ENCODE measurements around the gene HLA-DMA. TPM values are rescaled to one million over a fixed set of nuclear protein-coding genes. Genes with fewer than 3 reads are reported as not detected.

Gene HLA-DMA
- total and polyA plus RNA-seq, 2 of the 13 experiments (the other 11 are each of a cell fraction or from before 2014, with no cell fraction given) = 0.70 to 0.71 TPM

DNA sequence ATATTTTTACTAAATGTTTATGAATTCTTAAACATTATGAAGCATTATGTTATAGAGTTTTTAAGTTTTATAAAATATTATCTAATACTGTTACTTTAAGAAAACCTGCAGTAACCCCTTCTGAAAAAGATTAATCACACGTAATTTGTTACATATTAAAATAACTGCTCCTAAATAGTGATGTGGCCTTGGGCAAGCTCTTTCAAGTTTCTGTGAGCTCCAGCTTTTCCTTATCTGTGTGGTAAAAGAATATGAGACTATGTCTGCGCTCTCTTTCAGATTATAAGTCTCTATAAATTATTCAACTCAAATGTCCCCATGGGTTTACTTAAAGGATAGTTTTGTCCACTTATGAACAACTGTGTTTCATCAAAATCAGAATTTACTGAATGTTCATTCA is 44.0 kb downstream of the HLA-DMA start:
- WGBS (ENCODE audit: low lambda C conversion rate) = 13% methylated on average over 2 of the region's 2 CpGs
- Histone ChIP-seq H3K9ac (ENCODE audit: insufficient read depth, low read depth, low read length) (no peak overlapping the region), H3K79me2 (ENCODE audit: insufficient read depth, low read length) (no peaks in the 10 kb centered on the region), H2AFZ (ENCODE audit: low read length) (no peak overlapping the region), H3K9me3 (ENCODE audit: low read length) (no peaks in the 10 kb centered on the region), H3K4me2 (ENCODE audit: low read depth, low read length) (no peak overlapping the region), H3K4me1 (ENCODE audit: insufficient read depth, low read length) (no peaks in the 10 kb centered on the region), H3K27ac (ENCODE audit: extremely low read length, insufficient read depth, low read length) (no peak overlapping the region), H3K4me3 (replicated peaks in 1 of 3; ENCODE audit: insufficient read depth in 1 of 3, low read depth in 2 of 3, low read length in 3 of 3) (no peak overlapping the region), H3K36me3 (replicated peaks in 1 of 2; ENCODE audit: control insufficient read depth in 1 of 2, insufficient read depth in 2 of 2, low read length in 2 of 2) (no peaks in the 10 kb centered on the region), H3K27me3 (ENCODE audit: control insufficient read depth in 1 of 2, insufficient read depth in 2 of 2, low read length in 2 of 2) (peaks cover 0 to 18% of the 10 kb centered on the region in 2 experiments; a peak in 2 of 5 replicates), H4K20me1 (ENCODE audit: insufficient read depth, low read length) (no peaks in the 10 kb centered on the region)
- FAIRE-seq = no peak
- intact Hi-C loops (cut with micrococcal nuclease; ENCODE audit: unreplicated experiment) (no loop called here), in situ Hi-C loops (cut with HindIII; ENCODE audit: extremely low pct_ligation_motif_present, low pct_unique_long_range_greater_than_20kb) (no loop called here)
- CTCF ChIA-PET (ENCODE audit: low intra/inter-chr PET ratio, low total read pairs) = no interaction called here
- BruUV-seq (replicated peaks) = no TSS peak
- no peak for DNase-seq (ENCODE audit: low spot score)
- POLR2A ChIA-PET = no interaction called here
- ATAC-seq = no peak
- TF ChIP-seq ZNF337 (CRISPR knock-in tag; IDR thresholded peaks at IDR 0.05; ENCODE audit: borderline replicate concordance, low read depth) (no peak), DPF2 (CRISPR knock-in tag; IDR thresholded peaks at IDR 0.05; ENCODE audit: borderline replicate concordance, low read depth) (no peak), CREB1 (IDR thresholded peaks at IDR 0.05) (no peak), CREB1 (CRISPR knock-in tag; IDR thresholded peaks at IDR 0.05) (no peak), U2AF1 (optimal IDR thresholded peaks at IDR 0.05; ENCODE audit: low read depth, low read length) (no peak), ZNF652 (CRISPR knock-in tag; IDR thresholded peaks at IDR 0.05; ENCODE audit: borderline replicate concordance, low read depth) (no peak), JUN (CRISPR knock-in tag; IDR thresholded peaks at IDR 0.05) (no peak), FOSL1 (CRISPR knock-in tag; IDR thresholded peaks at IDR 0.05; ENCODE audit: borderline replicate concordance) (no peak), ZSCAN21 (CRISPR knock-in tag; IDR thresholded peaks at IDR 0.05; ENCODE audit: borderline replicate concordance) (no peak), KLF9 (CRISPR knock-in tag; IDR thresholded peaks at IDR 0.05; ENCODE audit: low read depth) (no peak), FIP1L1 (IDR thresholded peaks at IDR 0.05; ENCODE audit: borderline replicate concordance, insufficient read depth, low read depth, low read length) (no peak), IKZF1 (IDR thresholded peaks at IDR 0.05) (no peak), ZNF724P (CRISPR knock-in tag; IDR thresholded peaks at IDR 0.05; ENCODE audit: borderline replicate concordance) (no peak)
- TF ChIP-seq, protein P1, sequence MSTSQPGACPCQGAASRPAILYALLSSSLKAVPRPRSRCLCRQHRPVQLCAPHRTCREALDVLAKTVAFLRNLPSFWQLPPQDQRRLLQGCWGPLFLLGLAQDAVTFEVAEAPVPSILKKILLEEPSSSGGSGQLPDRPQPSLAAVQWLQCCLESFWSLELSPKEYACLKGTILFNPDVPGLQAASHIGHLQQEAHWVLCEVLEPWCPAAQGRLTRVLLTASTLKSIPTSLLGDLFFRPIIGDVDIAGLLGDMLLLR (CRISPR knock-in tag; IDR thresholded peaks at IDR 0.05) = no peak
- TF ChIP-seq, protein P2, sequence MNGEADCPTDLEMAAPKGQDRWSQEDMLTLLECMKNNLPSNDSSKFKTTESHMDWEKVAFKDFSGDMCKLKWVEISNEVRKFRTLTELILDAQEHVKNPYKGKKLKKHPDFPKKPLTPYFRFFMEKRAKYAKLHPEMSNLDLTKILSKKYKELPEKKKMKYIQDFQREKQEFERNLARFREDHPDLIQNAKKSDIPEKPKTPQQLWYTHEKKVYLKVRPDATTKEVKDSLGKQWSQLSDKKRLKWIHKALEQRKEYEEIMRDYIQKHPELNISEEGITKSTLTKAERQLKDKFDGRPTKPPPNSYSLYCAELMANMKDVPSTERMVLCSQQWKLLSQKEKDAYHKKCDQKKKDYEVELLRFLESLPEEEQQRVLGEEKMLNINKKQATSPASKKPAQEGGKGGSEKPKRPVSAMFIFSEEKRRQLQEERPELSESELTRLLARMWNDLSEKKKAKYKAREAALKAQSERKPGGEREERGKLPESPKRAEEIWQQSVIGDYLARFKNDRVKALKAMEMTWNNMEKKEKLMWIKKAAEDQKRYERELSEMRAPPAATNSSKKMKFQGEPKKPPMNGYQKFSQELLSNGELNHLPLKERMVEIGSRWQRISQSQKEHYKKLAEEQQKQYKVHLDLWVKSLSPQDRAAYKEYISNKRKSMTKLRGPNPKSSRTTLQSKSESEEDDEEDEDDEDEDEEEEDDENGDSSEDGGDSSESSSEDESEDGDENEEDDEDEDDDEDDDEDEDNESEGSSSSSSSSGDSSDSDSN (CRISPR knock-in tag; IDR thresholded peaks at IDR 0.05) = no peak
- TF ChIP-seq, protein P3, sequence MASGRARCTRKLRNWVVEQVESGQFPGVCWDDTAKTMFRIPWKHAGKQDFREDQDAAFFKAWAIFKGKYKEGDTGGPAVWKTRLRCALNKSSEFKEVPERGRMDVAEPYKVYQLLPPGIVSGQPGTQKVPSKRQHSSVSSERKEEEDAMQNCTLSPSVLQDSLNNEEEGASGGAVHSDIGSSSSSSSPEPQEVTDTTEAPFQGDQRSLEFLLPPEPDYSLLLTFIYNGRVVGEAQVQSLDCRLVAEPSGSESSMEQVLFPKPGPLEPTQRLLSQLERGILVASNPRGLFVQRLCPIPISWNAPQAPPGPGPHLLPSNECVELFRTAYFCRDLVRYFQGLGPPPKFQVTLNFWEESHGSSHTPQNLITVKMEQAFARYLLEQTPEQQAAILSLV (CRISPR knock-in tag; IDR thresholded peaks at IDR 0.05; ENCODE audit: borderline replicate concordance) = no peak
- TF ChIP-seq, protein P4, sequence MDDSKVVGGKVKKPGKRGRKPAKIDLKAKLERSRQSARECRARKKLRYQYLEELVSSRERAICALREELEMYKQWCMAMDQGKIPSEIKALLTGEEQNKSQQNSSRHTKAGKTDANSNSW (CRISPR knock-in tag; IDR thresholded peaks at IDR 0.05; ENCODE audit: borderline replicate concordance) = no peak
- TF ChIP-seq, protein P5, sequence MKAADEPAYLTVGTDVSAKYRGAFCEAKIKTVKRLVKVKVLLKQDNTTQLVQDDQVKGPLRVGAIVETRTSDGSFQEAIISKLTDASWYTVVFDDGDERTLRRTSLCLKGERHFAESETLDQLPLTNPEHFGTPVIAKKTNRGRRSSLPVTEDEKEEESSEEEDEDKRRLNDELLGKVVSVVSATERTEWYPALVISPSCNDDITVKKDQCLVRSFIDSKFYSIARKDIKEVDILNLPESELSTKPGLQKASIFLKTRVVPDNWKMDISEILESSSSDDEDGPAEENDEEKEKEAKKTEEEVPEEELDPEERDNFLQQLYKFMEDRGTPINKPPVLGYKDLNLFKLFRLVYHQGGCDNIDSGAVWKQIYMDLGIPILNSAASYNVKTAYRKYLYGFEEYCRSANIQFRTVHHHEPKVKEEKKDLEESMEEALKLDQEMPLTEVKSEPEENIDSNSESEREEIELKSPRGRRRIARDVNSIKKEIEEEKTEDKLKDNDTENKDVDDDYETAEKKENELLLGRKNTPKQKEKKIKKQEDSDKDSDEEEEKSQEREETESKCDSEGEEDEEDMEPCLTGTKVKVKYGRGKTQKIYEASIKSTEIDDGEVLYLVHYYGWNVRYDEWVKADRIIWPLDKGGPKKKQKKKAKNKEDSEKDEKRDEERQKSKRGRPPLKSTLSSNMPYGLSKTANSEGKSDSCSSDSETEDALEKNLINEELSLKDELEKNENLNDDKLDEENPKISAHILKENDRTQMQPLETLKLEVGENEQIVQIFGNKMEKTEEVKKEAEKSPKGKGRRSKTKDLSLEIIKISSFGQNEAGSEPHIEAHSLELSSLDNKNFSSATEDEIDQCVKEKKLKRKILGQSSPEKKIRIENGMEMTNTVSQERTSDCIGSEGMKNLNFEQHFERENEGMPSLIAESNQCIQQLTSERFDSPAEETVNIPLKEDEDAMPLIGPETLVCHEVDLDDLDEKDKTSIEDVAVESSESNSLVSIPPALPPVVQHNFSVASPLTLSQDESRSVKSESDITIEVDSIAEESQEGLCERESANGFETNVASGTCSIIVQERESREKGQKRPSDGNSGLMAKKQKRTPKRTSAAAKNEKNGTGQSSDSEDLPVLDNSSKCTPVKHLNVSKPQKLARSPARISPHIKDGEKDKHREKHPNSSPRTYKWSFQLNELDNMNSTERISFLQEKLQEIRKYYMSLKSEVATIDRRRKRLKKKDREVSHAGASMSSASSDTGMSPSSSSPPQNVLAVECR (CRISPR knock-in tag; IDR thresholded peaks at IDR 0.05; ENCODE audit: borderline replicate concordance) = no peak
